GM03348 (cell line): ENCODE measurements around the gene C20orf173.
"Not testable (repeated sequence)": the region's sequence is repeated elsewhere in the genome, so short reads cannot be mapped to it uniquely, and the experiment has no call there.

Source experiments
- DNase-seq: peaks from one replicate; pipeline ENCODE4 v3.0.0; 2012; ENCODE audit warnings: low spot score

C20orf173 gene

GRCh38 chr20:35546127-35546526 is 16.7 kb upstream of the C20orf173 start:
- DNase-seq: no peak

GRCh38 chr20:35544941-35545340 is 15.5 kb upstream of the C20orf173 start:
- not testable (repeated sequence) for DNase-seq

- no peak for DNase-seq
Measured at GRCh38 chr20:35544436-35544835, 15.0 kb upstream of the C20orf173 start.

- DNase-seq: no peak
Measured at GRCh38 chr20:35542990-35543389, 13.5 kb upstream of the C20orf173 start.

- peak; percentile 98 for DNase-seq
Measured at GRCh38 chr20:35541783-35542662, 12.6 kb upstream of the C20orf173 start, which contains the start of gene ERGIC3. ERGIC3 (plus strand) TSS chr20:35542078; CDS start chr20:35542098, 20 bp downstream.

- DNase-seq: no peak
Measured at GRCh38 chr20:35541118-35541782, 11.8 kb upstream of the C20orf173 start.

GRCh38 chr20:35539756-35540212 is 10.3 kb upstream of the C20orf173 start:
- no peak for DNase-seq

- no peak for DNase-seq
Measured at GRCh38 chr20:35527122-35527769, 2.2 kb downstream of the C20orf173 start.

- DNase-seq: no peak
Measured at GRCh38 chr20:35525639-35526038, 3.8 kb downstream of the C20orf173 start.

GRCh38 chr20:35523298-35523888 is 6.1 kb downstream of the C20orf173 start:
- DNase-seq: peak; percentile 61

GRCh38 chr20:35518955-35519354 is 10.5 kb downstream of the C20orf173 start:
- DNase-seq: no peak

GRCh38 chr20:35517767-35518166 is 11.7 kb downstream of the C20orf173 start:
- not testable (repeated sequence) for DNase-seq

GRCh38 chr20:35517125-35517524 is 12.3 kb downstream of the C20orf173 start:
- DNase-seq: no peak

GRCh38 chr20:35515949-35516645 is 13.4 kb downstream of the C20orf173 start:
- DNase-seq: peak; percentile 77

GRCh38 chr20:35515341-35515740 is 14.1 kb downstream of the C20orf173 start:
- DNase-seq: no peak

- no peak for DNase-seq
Measured at GRCh38 chr20:35514371-35514932, 15.0 kb downstream of the C20orf173 start.

- peak; percentile 56 for DNase-seq
Measured at GRCh38 chr20:35511814-35512420, 17.5 kb downstream of the C20orf173 start.

GRCh38 chr20:35510951-35511735 is 18.3 kb downstream of the C20orf173 start:
- no peak for DNase-seq

- DNase-seq: no peak
Measured at GRCh38 chr20:35508493-35509218, 20.8 kb downstream of the C20orf173 start.
